Right lobe of liver (tissue), 4 donors: ENCODE measurements around the gene RPLP2.

Experiments used
- CTCF ChIP-seq, 4 donors: fragments of 200-600 bp in 3 of 4; fragments of 450-650 bp in 1 of 4; IDR thresholded peaks; one replicate each; pipeline versions ENCODE4 v1.5.1 to v1.8.0; 2016 to 2022; ENCODE audit warnings: antibody characterized with exemption in 4 of 4, mild to moderate bottlenecking in 2 of 4
- POLR2A ChIP-seq: fragments of 450-650 bp; IDR thresholded peaks from one replicate; pipeline ENCODE4 v1.6.1; 2017; ENCODE audit warnings: antibody characterized with exemption, mild to moderate bottlenecking
- donor health status: DM: no; HTN: no; CAD: no.
- donor health status: DM: no; HTN: no; CAD: no.
- donor health status: DM: no; HTN: yes; CAD: no.

- TF ChIP-seq CTCF (IDR thresholded peaks at IDR 0.05) = no peak
- no peak for TF ChIP-seq POLR2A
These were observed 27.2 kb upstream of the RPLP2 start for GRCh38 chr11:782264-783174.
